Measurements from ENCODE around the gene NR2C2. TPM values are rescaled to one million over a fixed set of nuclear protein-coding genes. Genes with fewer than 3 reads are reported as not detected.
"Not testable (repeated sequence)": the region's sequence is repeated elsewhere in the genome, so short reads cannot be mapped to it uniquely, and the experiment has no call there.

The NR2C2 gene
- total and polyA plus RNA-seq, 4 donors, result 3.3 to 21.8 (median 14.5) TPM

DNA sequence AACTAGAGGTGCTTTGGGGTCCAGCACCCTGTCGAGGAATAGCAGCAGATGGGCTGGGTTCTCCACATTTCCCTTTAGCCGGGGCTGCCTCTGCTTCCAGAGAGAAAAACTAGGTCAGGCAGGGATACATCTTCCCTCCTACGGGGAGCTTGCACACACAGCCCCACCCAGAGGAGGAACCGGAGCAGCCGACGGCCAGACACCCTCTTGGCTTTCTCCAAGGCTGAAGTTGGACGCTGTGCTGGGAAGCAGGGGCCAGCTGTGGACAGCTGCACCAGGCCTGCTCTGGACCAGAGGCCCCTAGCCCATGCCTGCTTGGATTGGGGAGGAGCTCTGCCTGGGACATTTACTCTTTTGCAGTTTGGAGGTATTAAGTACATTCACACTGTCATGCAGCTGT is 44.7 kb upstream of the NR2C2 start:
- H3K9me3 ChIP-seq (ENCODE audit: control insufficient read depth in 4 of 4, low read length in 3 of 4), result peaks cover 0 to 5% (median 0%) of the 10 kb centered on the region in 4 donors
- no peaks in the 10 kb centered on the region for H3K27me3 ChIP-seq (ENCODE audit: control insufficient read depth in 4 of 4, insufficient read depth in 4 of 4, low read length in 3 of 4)
- H3K36me3 ChIP-seq (ENCODE audit: control insufficient read depth in 4 of 4, insufficient read depth in 3 of 4, low read depth in 1 of 4, low read length in 3 of 4), result no peaks in the 10 kb centered on the region
- no peak for DNase-seq (ENCODE audit: low spot score)
- H3K4me3 ChIP-seq (ENCODE audit: low read depth in 1 of 3, low read length in 3 of 3), result no peak overlapping the region
- peaks cover 16 to 39% (median 28%) of the 10 kb centered on the region in 4 donors for H3K4me1 ChIP-seq (ENCODE audit: control insufficient read depth in 4 of 4, insufficient read depth in 4 of 4, low read length in 3 of 4)
- H3K27ac ChIP-seq (ENCODE audit: low read depth in 1 of 2, low read length in 2 of 2), result peak overlapping the region in 1 of 2 donors; percentile 73
- TF ChIP-seq JUND (IDR thresholded peaks at IDR 0.05) (no peak), RAD21 (IDR thresholded peaks at IDR 0.05) (peak in 1 of 2 donors; percentile 35), FOXA2 (IDR thresholded peaks at IDR 0.05) (no peak), HNF4A (conservative IDR thresholded peaks at IDR 0.05) (no peak)
- TF ChIP-seq, protein P1, sequence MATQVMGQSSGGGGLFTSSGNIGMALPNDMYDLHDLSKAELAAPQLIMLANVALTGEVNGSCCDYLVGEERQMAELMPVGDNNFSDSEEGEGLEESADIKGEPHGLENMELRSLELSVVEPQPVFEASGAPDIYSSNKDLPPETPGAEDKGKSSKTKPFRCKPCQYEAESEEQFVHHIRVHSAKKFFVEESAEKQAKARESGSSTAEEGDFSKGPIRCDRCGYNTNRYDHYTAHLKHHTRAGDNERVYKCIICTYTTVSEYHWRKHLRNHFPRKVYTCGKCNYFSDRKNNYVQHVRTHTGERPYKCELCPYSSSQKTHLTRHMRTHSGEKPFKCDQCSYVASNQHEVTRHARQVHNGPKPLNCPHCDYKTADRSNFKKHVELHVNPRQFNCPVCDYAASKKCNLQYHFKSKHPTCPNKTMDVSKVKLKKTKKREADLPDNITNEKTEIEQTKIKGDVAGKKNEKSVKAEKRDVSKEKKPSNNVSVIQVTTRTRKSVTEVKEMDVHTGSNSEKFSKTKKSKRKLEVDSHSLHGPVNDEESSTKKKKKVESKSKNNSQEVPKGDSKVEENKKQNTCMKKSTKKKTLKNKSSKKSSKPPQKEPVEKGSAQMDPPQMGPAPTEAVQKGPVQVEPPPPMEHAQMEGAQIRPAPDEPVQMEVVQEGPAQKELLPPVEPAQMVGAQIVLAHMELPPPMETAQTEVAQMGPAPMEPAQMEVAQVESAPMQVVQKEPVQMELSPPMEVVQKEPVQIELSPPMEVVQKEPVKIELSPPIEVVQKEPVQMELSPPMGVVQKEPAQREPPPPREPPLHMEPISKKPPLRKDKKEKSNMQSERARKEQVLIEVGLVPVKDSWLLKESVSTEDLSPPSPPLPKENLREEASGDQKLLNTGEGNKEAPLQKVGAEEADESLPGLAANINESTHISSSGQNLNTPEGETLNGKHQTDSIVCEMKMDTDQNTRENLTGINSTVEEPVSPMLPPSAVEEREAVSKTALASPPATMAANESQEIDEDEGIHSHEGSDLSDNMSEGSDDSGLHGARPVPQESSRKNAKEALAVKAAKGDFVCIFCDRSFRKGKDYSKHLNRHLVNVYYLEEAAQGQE (IDR thresholded peaks at IDR 0.05), result no peak
- H3K9ac ChIP-seq (ENCODE audit: low read depth in 1 of 2, low read length in 2 of 2), result no peak overlapping the region
- WGBS, result 45% methylated on average over 7 of the region's 7 CpGs

DNA sequence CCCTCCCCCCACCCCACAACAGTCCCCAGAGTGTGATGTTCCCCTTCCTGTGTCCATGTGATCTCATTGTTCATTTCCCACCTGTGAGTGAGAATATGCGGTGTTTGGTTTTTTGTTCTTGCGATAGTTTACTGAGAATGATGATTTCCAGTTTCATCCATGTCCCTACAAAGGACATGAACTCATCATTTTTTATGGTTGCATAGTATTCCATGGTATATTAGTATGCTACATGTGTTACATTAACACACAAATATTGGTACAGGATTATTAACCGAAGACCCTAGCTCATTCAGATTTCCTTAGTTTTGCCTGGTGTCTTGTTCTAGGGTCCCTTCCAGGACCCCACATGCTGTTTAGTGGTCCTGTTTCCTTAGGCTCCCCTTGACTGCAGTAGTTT is 43.9 kb upstream of the NR2C2 start:
- DNase-seq (ENCODE audit: low spot score); H3K9ac ChIP-seq (ENCODE audit: low read depth in 1 of 2, low read length in 2 of 2); H3K27ac ChIP-seq (ENCODE audit: low read depth in 1 of 2, low read length in 2 of 2); H3K27me3 ChIP-seq (ENCODE audit: control insufficient read depth in 4 of 4, insufficient read depth in 4 of 4, low read length in 3 of 4); H3K4me3 ChIP-seq (ENCODE audit: low read depth in 1 of 3, low read length in 3 of 3); H3K36me3 ChIP-seq (ENCODE audit: control insufficient read depth in 4 of 4, insufficient read depth in 3 of 4, low read depth in 1 of 4, low read length in 3 of 4); H3K9me3 ChIP-seq (ENCODE audit: control insufficient read depth in 4 of 4, low read length in 3 of 4): not testable (repeated sequence)
- 100% methylated on average over 1 of the region's 3 CpGs for WGBS
- H3K4me1 ChIP-seq (ENCODE audit: control insufficient read depth in 4 of 4, insufficient read depth in 4 of 4, low read length in 3 of 4), result peaks cover 16 to 39% (median 28%) of the 10 kb centered on the region in 4 donors

DNA sequence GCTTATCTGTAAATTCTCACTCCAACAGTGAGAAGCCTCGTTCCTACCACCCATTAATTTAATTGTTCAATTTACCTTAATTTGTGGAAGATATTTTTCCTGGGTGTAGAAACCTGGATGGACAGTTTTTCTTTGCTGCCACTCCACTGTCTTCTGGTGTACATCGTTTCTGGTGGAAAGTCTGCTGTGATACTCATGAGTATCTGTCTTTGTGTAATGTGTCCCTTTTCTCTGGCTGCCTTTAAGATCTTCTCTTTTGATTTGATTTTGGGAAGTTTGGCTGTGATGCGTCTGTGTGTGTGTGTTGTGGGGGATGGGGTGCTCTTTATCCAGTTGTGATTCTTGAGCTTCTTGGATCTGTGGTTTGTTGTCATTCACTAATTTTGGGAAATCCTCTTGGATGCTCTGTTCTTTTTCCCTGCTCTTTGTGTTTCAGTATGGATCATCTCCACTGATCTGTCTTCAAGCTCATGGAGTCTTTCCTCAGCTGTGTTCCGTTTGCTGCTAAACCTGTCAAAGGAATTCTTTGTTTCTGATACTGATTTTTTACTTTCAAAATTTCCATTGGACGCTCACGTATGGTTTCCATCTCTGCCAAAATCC is 42.2 kb upstream of the NR2C2 start:
- 93% methylated on average over 6 of the region's 6 CpGs for WGBS

More for the DNA sequence above, 42.2 kb upstream of the NR2C2 start:
- peaks cover 13 to 24% (median 19%) of the 10 kb centered on the region in 4 donors for H3K4me1 ChIP-seq (ENCODE audit: control insufficient read depth in 4 of 4, insufficient read depth in 4 of 4, low read length in 3 of 4)
- no peaks in the 10 kb centered on the region for H3K27me3 ChIP-seq (ENCODE audit: control insufficient read depth in 4 of 4, insufficient read depth in 4 of 4, low read length in 3 of 4)
- H3K9ac ChIP-seq (ENCODE audit: low read depth in 1 of 2, low read length in 2 of 2), result no peak overlapping the region
- no peak for DNase-seq (ENCODE audit: low spot score)
- no peaks in the 10 kb centered on the region for H3K36me3 ChIP-seq (ENCODE audit: control insufficient read depth in 4 of 4, insufficient read depth in 3 of 4, low read depth in 1 of 4, low read length in 3 of 4)
- no peak overlapping the region for H3K4me3 ChIP-seq (ENCODE audit: low read depth in 1 of 3, low read length in 3 of 3)
- no peak for TF ChIP-seq GABPA (IDR thresholded peaks at IDR 0.05 in 1 of 2, conservative IDR thresholded peaks at IDR 0.05 in 1 of 2)
- no peak for TF ChIP-seq JUND (IDR thresholded peaks at IDR 0.05)
- TF ChIP-seq SP1 (IDR thresholded peaks at IDR 0.05), result no peak
- TF ChIP-seq FOXA1 (IDR thresholded peaks at IDR 0.05), result no peak
- TF ChIP-seq, protein P2, sequence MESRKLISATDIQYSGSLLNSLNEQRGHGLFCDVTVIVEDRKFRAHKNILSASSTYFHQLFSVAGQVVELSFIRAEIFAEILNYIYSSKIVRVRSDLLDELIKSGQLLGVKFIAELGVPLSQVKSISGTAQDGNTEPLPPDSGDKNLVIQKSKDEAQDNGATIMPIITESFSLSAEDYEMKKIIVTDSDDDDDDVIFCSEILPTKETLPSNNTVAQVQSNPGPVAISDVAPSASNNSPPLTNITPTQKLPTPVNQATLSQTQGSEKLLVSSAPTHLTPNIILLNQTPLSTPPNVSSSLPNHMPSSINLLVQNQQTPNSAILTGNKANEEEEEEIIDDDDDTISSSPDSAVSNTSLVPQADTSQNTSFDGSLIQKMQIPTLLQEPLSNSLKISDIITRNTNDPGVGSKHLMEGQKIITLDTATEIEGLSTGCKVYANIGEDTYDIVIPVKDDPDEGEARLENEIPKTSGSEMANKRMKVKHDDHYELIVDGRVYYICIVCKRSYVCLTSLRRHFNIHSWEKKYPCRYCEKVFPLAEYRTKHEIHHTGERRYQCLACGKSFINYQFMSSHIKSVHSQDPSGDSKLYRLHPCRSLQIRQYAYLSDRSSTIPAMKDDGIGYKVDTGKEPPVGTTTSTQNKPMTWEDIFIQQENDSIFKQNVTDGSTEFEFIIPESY (IDR thresholded peaks at IDR 0.05), result no peak
- TF ChIP-seq, protein P3, sequence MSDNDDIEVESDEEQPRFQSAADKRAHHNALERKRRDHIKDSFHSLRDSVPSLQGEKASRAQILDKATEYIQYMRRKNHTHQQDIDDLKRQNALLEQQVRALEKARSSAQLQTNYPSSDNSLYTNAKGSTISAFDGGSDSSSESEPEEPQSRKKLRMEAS (IDR thresholded peaks at IDR 0.05), result no peak
- TF ChIP-seq NR2F2 (IDR thresholded peaks at IDR 0.05), result no peak
- TF ChIP-seq, protein P4, sequence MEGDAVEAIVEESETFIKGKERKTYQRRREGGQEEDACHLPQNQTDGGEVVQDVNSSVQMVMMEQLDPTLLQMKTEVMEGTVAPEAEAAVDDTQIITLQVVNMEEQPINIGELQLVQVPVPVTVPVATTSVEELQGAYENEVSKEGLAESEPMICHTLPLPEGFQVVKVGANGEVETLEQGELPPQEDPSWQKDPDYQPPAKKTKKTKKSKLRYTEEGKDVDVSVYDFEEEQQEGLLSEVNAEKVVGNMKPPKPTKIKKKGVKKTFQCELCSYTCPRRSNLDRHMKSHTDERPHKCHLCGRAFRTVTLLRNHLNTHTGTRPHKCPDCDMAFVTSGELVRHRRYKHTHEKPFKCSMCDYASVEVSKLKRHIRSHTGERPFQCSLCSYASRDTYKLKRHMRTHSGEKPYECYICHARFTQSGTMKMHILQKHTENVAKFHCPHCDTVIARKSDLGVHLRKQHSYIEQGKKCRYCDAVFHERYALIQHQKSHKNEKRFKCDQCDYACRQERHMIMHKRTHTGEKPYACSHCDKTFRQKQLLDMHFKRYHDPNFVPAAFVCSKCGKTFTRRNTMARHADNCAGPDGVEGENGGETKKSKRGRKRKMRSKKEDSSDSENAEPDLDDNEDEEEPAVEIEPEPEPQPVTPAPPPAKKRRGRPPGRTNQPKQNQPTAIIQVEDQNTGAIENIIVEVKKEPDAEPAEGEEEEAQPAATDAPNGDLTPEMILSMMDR (IDR thresholded peaks at IDR 0.05; ENCODE audit: low read depth, low read length, missing input control), result no peak
- no peak overlapping the region for H3K27ac ChIP-seq (ENCODE audit: low read depth in 1 of 2, low read length in 2 of 2)
- peaks cover 0 to 5% (median 0%) of the 10 kb centered on the region in 4 donors for H3K9me3 ChIP-seq (ENCODE audit: control insufficient read depth in 4 of 4, low read length in 3 of 4)
